ENCODE measurements around the gene LMTK2. TPM values are rescaled to one million over a fixed set of nuclear protein-coding genes. Genes with fewer than 3 reads are reported as not detected.
A peak's percentile ranks its signal among the peaks of the same experiment; 100 is the strongest.

Gene LMTK2
- total and polyA plus RNA-seq, 8 donors, result 13.4 to 28.2 (median 16.6) TPM

DNA sequence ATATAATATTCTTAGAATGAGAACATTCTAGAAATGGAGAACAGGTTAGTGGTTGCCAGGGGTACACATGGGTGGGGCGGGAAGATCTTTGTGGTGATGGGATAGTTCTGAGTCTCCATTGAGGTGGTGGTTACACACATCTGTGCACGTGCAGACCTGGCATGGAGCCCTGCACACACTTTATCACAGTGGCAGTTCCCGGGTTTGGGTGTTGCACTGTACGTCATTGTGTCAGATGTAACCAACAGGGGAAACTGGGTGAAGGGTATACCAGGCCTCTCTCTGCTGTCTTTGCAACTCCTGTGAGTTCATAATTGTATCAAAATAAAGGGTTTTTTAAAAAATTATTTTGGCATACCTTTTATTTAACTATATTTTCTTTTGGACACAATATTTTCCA is 51.1 kb downstream of the LMTK2 start:
- TF ChIP-seq CTCF (IDR thresholded peaks at IDR 0.05), result no peak
- intact Hi-C loops (cut with DNase I), result no loop called here
- ATAC-seq, result no peak

GRCh38 chr7:98162758-98163157 is 56.1 kb downstream of the LMTK2 start:
- H3K9me3 ChIP-seq, result no peaks in the 10 kb centered on the region

More for the DNA sequence above, 51.1 kb downstream of the LMTK2 start:
- Histone ChIP-seq H3K4me3 (no peak overlapping the region), H3K4me1 (no peaks in the 10 kb centered on the region), H3K27me3 (no peaks in the 10 kb centered on the region), H3K36me3 (peaks cover 0 to 51% of the 10 kb centered on the region in 2 donors), H3K9me3 (no peaks in the 10 kb centered on the region), H3K27ac (no peak overlapping the region)
- no peak for DNase-seq

DNA sequence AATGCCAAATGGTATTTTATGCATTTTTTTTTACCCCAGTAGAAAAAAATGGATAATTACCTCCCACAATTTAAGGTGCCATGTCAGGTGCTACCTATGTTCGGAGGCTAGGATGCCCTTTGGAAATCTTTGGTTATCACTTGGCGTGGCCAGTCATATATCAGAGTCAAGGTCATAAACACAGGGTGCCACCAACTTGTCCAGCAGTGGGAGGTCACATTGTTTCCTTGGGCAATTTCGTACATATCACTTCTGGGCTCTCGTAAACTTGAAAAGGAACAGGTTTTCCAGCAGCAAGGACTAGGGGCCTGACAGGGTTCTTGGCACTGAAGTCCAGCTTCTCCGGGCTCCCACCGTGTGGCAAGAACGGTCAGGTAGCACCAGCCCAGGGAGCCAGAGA is 56.6 kb downstream of the LMTK2 start:
- intact Hi-C loops (cut with DNase I), result loop anchor here in 1 of 2 donors (10.0 kb wide), 1 partner anchor 138 kb away; no protein-coding TSS in a partner anchor
- H3K27ac ChIP-seq, result no peak overlapping the region

More at GRCh38 chr7:98162758-98163157, 56.1 kb downstream of the LMTK2 start:
- Histone ChIP-seq H3K4me1 (peaks cover 4 to 7% of the 10 kb centered on the region in 2 donors), H3K36me3 (peaks cover 0 to 11% of the 10 kb centered on the region in 2 donors), H3K27me3 (no peaks in the 10 kb centered on the region), H3K4me3 (no peak overlapping the region), H3K27ac (no peak overlapping the region)
- ATAC-seq, result no peak
- intact Hi-C loops (cut with DNase I), result loop anchor here in 1 of 2 donors (10.0 kb wide), 1 partner anchor 138 kb away; no protein-coding TSS in a partner anchor
- no peak for DNase-seq
- TF ChIP-seq CTCF (IDR thresholded peaks at IDR 0.05), result no peak

DNA sequence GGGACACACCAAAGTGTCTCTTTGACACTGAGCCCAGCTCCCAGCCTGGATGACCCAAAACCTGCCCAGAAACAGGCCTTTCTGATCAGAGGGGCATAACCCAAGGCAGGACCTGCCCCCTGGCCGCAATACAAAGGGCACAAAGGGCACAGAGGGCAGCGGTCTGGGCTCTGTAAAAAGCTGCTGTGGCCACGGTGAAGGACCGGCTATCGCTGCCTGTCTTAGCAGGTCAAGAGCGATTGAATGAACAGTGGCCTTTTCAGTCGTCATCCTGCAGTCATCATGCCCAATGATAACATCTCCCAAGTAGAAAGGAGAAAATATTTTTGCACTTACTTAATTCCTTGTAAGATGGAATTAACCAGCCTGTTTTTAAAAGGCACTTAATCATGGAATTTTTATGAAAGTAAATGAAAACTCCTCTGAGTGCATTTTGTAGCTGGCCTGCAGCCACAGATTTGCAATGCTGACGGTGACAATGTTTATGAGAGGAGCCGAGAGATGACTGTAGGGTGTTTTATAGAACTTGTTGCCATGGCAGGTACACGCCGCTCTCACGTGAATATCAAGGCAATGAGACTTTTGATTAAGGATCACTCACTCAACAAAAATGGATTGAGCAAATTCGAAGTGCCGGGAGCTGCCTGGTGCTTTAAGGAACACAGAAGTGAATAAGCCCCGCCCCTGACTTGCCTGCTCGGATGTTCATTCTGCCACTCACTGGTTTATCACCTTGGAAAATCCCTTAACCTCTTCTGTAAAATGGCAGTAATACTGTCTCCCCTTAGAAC is 57.2 kb downstream of the LMTK2 start:
- intact Hi-C loops (cut with DNase I), result loop anchor here in 1 of 2 donors (10.0 kb wide), 1 partner anchor 139 kb away; no protein-coding TSS in a partner anchor
- ATAC-seq, result peak; percentile 73
- DNase-seq, result peak in 2 of 4 donors; percentile 37 to 60
- H3K27me3 ChIP-seq, result no peaks in the 10 kb centered on the region
- peaks cover 0 to 9% of the 10 kb centered on the region in 2 donors for H3K36me3 ChIP-seq
- peaks cover 7 to 10% of the 10 kb centered on the region in 2 donors for H3K4me1 ChIP-seq
- no peak overlapping the region for H3K4me3 ChIP-seq
- peak overlapping the region in 1 of 2 donors; percentile 10 for H3K27ac ChIP-seq
- TF ChIP-seq CTCF (IDR thresholded peaks at IDR 0.05), result no peak
- H3K9me3 ChIP-seq, result no peaks in the 10 kb centered on the region

More for the DNA sequence above, 56.6 kb downstream of the LMTK2 start:
- H3K27me3 ChIP-seq, result no peaks in the 10 kb centered on the region
- no peaks in the 10 kb centered on the region for H3K9me3 ChIP-seq
- ATAC-seq (peak; percentile 35), DNase-seq (no peak)
- TF ChIP-seq CTCF (IDR thresholded peaks at IDR 0.05), result no peak
- peaks cover 0 to 9% of the 10 kb centered on the region in 2 donors for H3K36me3 ChIP-seq
- H3K4me3 ChIP-seq, result no peak overlapping the region
- peaks cover 6 to 7% of the 10 kb centered on the region in 2 donors for H3K4me1 ChIP-seq

All from left lung (tissue), 10 donors.